ENCODE measurements around the gene GRID1. TPM values are rescaled to one million over a fixed set of nuclear protein-coding genes. Genes with fewer than 3 reads are reported as not detected.
A peak's percentile ranks its signal among the peaks of the same experiment; 100 is the strongest.

Gene GRID1
- total RNA-seq, 1 donor from 2014 or later, result 0.60 TPM

DNA sequence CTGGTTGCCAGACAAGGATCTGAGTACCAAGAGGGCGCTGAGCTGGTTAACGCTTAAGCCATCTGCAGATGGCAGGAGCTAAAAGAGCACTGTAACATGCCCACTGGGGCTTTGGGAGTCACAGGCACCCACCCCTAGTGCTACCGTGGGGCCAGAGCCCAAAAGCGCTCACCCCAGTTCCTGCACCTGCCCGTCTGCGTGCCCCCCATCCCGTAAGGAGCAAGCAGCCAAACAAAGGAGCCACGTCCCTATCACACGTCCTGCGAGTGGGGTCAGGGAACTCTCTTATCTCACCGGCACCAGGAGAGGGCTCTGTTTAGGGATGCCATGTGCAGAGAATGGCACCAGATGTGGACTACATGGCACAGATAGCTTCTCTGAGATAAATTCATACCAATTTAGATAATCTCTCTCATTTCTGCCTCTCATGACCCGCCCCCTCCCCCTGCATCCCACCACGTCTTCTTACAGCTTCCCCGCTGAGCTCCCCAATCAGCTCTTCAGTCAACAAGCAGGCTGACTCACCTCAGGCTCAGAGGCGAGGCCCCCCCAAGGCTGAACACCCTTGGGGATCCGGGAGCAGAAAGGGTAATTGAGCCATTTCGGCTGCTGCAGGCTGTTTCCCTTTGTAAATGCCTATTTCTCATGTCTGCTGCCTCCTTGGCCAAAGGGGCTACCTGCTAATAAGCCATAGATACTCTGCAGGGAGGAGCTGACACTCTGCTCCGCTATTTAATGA, 235.7 kb downstream of the GRID1 start:
- Mint-ChIP-seq H3K36me3 (ENCODE audit: low read depth) (no peaks in the 10 kb centered on the region), H3K9me3 (ENCODE audit: low read depth) (peaks cover 13% of the 10 kb centered on the region), H3K27me3 (ENCODE audit: low read depth) (no peaks in the 10 kb centered on the region), H3K27ac (ENCODE audit: unreplicated experiment) (no peak overlapping the region), H3K4me1 (ENCODE audit: low read depth) (no peaks in the 10 kb centered on the region), H3K4me3 (ENCODE audit: unreplicated experiment) (no peak overlapping the region)
- peak; percentile 52 for DNase-seq (ENCODE audit: low spot score)
- TF ChIP-seq, protein P1, sequence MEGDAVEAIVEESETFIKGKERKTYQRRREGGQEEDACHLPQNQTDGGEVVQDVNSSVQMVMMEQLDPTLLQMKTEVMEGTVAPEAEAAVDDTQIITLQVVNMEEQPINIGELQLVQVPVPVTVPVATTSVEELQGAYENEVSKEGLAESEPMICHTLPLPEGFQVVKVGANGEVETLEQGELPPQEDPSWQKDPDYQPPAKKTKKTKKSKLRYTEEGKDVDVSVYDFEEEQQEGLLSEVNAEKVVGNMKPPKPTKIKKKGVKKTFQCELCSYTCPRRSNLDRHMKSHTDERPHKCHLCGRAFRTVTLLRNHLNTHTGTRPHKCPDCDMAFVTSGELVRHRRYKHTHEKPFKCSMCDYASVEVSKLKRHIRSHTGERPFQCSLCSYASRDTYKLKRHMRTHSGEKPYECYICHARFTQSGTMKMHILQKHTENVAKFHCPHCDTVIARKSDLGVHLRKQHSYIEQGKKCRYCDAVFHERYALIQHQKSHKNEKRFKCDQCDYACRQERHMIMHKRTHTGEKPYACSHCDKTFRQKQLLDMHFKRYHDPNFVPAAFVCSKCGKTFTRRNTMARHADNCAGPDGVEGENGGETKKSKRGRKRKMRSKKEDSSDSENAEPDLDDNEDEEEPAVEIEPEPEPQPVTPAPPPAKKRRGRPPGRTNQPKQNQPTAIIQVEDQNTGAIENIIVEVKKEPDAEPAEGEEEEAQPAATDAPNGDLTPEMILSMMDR (IDR thresholded peaks at IDR 0.05), result no peak

DNA sequence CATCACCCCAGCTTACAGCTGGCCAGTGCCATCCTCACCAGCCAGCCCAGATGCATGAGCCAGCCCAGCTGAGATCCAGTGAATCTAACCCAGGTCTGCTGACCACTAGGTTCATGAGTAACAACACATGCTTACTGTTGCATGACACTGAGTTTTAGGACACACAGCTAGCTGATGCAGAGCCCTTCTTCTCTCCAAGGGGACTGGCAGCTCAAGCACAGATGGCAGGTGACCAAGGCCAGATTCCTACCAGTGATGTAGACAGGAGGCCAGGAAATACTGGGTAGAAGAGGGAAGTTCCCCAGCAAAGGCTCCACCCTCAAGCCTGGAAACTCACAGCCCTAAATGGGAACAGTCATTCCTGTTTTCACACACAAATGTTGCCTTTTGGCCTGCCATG, 236.6 kb downstream of the GRID1 start:
- no peaks in the 10 kb centered on the region for H3K36me3 Mint-ChIP-seq (ENCODE audit: low read depth)

DNA sequence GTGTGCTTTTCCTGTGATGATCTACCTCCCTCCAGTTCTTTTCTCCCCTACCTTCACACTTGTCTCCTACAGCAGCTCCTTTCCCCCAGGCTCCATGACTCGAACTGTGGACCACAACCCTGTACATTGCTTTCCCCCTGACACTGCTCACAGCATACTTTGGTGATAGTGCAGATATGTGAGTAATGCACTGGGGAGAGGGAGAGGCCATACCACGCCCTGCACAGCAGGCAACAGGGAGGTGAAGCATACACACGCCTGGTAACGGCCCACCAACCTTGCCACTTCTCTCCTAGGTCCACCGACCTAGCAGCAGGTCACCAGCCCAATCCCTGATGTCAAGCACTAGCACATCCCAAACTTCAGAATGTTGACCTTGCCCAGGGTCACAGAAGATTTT, 238.2 kb downstream of the GRID1 start:
- no peaks in the 10 kb centered on the region for H3K4me1 Mint-ChIP-seq (ENCODE audit: low read depth)
- no peak overlapping the region for H3K27ac Mint-ChIP-seq (ENCODE audit: unreplicated experiment)
- H3K36me3 Mint-ChIP-seq (ENCODE audit: low read depth), result no peaks in the 10 kb centered on the region
- H3K9me3 Mint-ChIP-seq (ENCODE audit: low read depth), result peaks cover 13% of the 10 kb centered on the region
- no peak overlapping the region for H3K4me3 Mint-ChIP-seq (ENCODE audit: unreplicated experiment)
- no peaks in the 10 kb centered on the region for H3K27me3 Mint-ChIP-seq (ENCODE audit: low read depth)
- TF ChIP-seq, protein P1 (IDR thresholded peaks at IDR 0.05), result no peak
- peak; percentile 47 for DNase-seq (ENCODE audit: low spot score)

More for the DNA sequence above, 236.6 kb downstream of the GRID1 start:
- no peak overlapping the region for H3K4me3 Mint-ChIP-seq (ENCODE audit: unreplicated experiment)
- DNase-seq (ENCODE audit: low spot score), result no peak
- H3K9me3 Mint-ChIP-seq (ENCODE audit: low read depth), result peaks cover 13% of the 10 kb centered on the region
- no peaks in the 10 kb centered on the region for H3K4me1 Mint-ChIP-seq (ENCODE audit: low read depth)
- H3K27me3 Mint-ChIP-seq (ENCODE audit: low read depth), result no peaks in the 10 kb centered on the region
- TF ChIP-seq, protein P1 (IDR thresholded peaks at IDR 0.05), result no peak
- no peak overlapping the region for H3K27ac Mint-ChIP-seq (ENCODE audit: unreplicated experiment)

GRCh38 chr10:86127274-86127819, 239.2 kb downstream of the GRID1 start:
- Mint-ChIP-seq H3K4me1 (ENCODE audit: low read depth) (no peaks in the 10 kb centered on the region), H3K4me3 (ENCODE audit: unreplicated experiment) (no peak overlapping the region), H3K36me3 (ENCODE audit: low read depth) (no peaks in the 10 kb centered on the region), H3K27ac (ENCODE audit: unreplicated experiment) (no peak overlapping the region), H3K9me3 (ENCODE audit: low read depth) (peaks cover 13% of the 10 kb centered on the region), H3K27me3 (ENCODE audit: low read depth) (no peaks in the 10 kb centered on the region)
- no peak for DNase-seq (ENCODE audit: low spot score)
- TF ChIP-seq, protein P1 (IDR thresholded peaks at IDR 0.05), result no peak

GRCh38 chr10:86124734-86125133, 241.9 kb downstream of the GRID1 start:
- peak; percentile 37 for DNase-seq (ENCODE audit: low spot score)
- Mint-ChIP-seq H3K36me3 (ENCODE audit: low read depth) (no peaks in the 10 kb centered on the region), H3K27me3 (ENCODE audit: low read depth) (no peaks in the 10 kb centered on the region), H3K4me1 (ENCODE audit: low read depth) (no peaks in the 10 kb centered on the region), H3K27ac (ENCODE audit: unreplicated experiment) (no peak overlapping the region), H3K4me3 (ENCODE audit: unreplicated experiment) (no peak overlapping the region), H3K9me3 (ENCODE audit: low read depth) (no peaks in the 10 kb centered on the region)
- TF ChIP-seq, protein P1 (IDR thresholded peaks at IDR 0.05), result no peak
